Epithelial cell of esophagus (primary cell): Measurements from ENCODE around the gene WWC2.
"Not testable (repeated sequence)": the region's sequence is repeated elsewhere in the genome, so short reads cannot be mapped to it uniquely, and the experiment has no call there.

Source experiments
- DNase-seq: peaks from one replicate; pipeline ENCODE4 v3.0.0; 2010; ENCODE audit warnings: low read depth
- H3K4me3 ChIP-seq: 2 replicates; pipeline ENCODE4 v1.5.1; 2011; ENCODE audit warnings: mild to moderate bottlenecking, low read length, control low read depth
- TF ChIP-seq, protein P1 (sequence below): IDR thresholded peaks from 2 replicates; pipeline ENCODE4 v1.5.1; 2011; ENCODE audit warnings: low read depth, mild to moderate bottlenecking, low read length, control low read depth, inconsistent platforms; ENCODE audit not compliant: insufficient read depth; ENCODE audit errors: missing control alignments

WWC2 gene

DNA sequence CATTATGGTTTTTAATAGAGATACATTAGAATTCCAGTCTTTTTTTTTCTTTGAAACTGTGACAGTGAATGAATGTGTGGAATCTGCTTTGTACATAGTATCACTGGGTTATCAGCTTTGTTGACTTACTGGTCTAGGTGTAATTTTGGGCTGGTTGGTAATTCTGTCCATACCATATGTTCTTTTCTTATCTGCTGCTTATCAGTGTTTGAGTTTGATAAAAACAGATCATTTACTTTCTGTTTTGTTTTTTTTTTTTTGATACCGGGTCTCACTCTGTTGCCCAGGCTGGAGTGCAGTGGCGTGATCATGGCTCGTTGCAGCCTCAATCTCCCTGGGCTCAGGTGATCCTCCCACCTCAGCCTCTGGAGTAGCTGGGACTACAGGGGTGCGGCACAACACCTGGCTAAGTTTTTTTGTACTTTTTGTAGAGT, 12.4 kb downstream of the WWC2 start:
- TF ChIP-seq, protein P1, sequence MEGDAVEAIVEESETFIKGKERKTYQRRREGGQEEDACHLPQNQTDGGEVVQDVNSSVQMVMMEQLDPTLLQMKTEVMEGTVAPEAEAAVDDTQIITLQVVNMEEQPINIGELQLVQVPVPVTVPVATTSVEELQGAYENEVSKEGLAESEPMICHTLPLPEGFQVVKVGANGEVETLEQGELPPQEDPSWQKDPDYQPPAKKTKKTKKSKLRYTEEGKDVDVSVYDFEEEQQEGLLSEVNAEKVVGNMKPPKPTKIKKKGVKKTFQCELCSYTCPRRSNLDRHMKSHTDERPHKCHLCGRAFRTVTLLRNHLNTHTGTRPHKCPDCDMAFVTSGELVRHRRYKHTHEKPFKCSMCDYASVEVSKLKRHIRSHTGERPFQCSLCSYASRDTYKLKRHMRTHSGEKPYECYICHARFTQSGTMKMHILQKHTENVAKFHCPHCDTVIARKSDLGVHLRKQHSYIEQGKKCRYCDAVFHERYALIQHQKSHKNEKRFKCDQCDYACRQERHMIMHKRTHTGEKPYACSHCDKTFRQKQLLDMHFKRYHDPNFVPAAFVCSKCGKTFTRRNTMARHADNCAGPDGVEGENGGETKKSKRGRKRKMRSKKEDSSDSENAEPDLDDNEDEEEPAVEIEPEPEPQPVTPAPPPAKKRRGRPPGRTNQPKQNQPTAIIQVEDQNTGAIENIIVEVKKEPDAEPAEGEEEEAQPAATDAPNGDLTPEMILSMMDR, result no peak
- H3K4me3 ChIP-seq, result no peak overlapping the region
- DNase-seq, result no peak

DNA sequence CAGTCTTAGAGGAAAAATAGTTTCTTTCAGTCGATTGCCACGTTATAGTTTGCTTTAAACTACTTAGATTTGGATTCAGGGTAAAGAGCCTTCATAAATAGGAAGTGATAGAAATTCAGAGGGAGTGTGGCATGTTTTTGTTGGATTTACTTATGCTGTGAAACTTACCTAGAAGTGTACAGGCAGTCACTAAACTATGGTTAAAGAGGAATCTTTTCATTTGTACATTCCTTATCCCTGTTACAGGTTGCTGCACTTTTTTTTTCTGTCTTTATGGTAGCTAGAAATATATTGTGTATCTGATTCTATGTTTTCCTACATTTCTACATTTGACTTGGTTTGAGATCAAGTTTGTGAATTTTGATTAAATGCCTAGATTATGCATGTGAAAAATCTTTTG, 19.1 kb downstream of the WWC2 start:
- TF ChIP-seq, protein P1, result no peak
- H3K4me3 ChIP-seq, result no peak overlapping the region
- DNase-seq, result no peak

DNA sequence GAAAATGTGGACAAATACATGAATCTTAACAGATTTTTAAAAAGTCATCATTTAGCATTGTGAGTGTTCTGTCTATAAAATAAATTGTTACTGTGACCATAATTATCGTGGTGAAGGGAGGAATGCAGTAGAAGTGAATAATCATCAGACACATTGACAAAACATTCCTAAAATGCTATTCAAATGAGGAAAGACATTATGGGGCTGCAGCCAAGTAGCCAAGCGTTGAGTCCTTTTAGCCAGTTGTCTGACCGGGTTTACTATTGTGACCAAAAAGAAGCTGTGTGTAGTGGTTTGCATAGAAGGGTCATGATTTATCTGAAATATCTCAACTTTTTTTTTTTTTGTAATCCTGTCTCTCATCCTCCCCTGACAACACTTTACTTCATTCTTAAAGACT, 19.5 kb downstream of the WWC2 start:
- TF ChIP-seq, protein P1, result no peak
- H3K4me3 ChIP-seq, result no peak overlapping the region
- DNase-seq, result peak; percentile 64

DNA sequence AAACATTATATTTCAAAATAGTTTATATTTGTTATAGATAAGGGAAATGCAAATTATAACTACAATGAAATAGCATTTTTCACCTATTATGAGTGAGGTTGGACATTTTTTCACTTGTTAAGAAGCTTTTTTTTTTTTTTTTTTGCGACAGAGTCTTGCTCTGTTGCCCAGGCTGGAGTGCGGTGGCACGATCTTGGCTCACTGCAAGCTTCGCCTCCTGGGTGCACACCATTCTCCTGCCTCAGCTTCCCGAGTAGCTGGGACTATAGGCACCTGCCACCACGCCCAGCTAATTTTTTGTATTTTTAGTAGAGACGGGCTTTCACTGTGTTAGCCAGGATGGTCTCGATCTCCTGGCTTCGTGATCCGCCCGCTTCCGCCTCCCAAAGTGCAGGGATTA, 22.6 kb downstream of the WWC2 start:
- not testable (repeated sequence) for H3K4me3 ChIP-seq, DNase-seq

DNA sequence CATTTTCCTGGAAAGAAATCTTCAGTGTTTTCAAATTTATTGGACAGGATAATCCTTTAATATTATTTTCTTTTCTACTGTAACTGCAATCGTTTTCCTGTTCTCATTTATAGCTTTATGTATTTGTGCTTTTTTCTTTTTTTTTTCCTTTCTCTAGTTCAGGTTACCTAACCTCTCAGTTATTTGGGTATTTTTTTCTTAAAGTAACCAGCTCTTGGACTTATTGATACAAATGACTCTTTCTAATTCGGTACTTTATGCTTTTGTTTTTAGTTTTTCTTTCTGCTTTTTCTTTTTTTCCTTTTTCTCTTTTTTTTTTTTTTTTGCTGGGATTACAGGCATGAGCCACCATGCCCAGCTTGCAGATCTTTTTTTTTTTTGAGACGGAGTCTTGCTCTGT, 25.2 kb downstream of the WWC2 start:
- no peak for DNase-seq
- H3K4me3 ChIP-seq, result no peak overlapping the region
- TF ChIP-seq, protein P1, result no peak

DNA sequence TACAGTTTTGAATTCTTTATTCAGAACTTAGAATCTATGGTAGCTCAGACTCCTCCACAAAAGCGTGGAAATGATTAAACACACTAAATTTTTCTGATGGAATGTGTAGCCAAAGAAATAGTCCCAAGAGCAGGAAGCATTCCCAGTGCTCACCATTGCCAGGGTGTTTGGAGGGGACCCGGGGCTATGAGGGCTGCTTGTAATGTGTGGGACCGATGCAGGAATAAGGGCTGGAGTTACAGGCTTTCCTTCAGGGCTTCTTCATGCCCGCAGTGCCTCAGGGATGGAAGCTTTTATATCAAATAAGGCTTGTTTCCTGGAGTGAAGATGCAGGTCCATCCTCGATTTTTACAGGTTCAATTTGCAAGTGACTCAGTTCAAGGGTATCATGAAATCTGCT, 25.8 kb downstream of the WWC2 start:
- DNase-seq, result no peak
- TF ChIP-seq, protein P1, result no peak
- no peak overlapping the region for H3K4me3 ChIP-seq

DNA sequence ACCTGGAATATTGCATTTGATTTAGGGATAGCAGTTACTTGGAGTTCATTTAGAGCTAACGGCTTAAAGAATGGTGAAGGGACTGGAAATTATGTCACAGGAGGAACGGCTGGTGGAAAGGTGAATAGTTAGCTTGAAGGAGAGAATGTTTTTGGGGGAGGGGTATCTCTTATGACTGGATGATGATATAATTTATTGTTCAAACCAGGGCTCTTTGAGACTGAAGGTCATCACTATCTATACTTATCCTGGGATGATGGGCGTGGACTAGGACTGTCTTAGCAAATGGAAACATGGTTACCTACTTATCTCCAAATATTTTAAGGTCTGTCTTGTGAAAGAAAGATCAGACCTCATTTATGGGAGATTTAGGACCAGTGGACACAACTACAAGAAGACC, 30.1 kb downstream of the WWC2 start:
- TF ChIP-seq, protein P1, result no peak
- no peak for DNase-seq
- no peak overlapping the region for H3K4me3 ChIP-seq

DNA sequence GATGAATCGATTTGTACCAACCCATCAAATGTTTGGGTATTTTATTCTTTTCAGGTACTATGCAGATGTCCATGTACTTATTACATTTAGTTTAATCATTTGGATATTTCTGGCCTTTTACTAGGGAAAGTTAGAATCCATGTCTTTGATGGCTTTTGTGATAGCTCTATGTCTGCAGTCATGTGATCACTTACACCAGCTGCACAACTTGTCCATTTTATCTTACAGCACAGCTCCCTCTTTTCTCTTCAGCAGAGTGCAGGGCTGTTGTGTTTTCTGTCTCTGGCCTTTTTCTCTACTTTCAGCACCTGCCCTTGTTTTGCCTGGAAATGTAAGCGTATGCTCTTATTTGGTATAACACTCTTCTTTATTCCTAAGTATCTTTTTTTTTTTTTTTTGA, 30.6 kb downstream of the WWC2 start:
- no peak overlapping the region for H3K4me3 ChIP-seq
- DNase-seq, result no peak
- TF ChIP-seq, protein P1, result no peak
